HEK293 (cell line): ENCODE measurements around the gene MYLK4.

Source experiments
- CTCF ChIA-PET: fragments of 350-600 bp; formaldehyde crosslinking; extraction: SDS; loops from one replicate; lab custom pipeline; 2021; ENCODE audit warnings: antibody characterized with exemption; lab: Yijun Ruan, JAX
- POLR2A ChIA-PET: fragments of 300-600 bp; formaldehyde crosslinking; extraction: SDS; loops from one replicate; lab custom pipeline; 2020; ENCODE audit warnings: antibody characterized with exemption, inconsistent platforms; lab: Yijun Ruan, JAX
- H3K27ac ChIP-seq: fragments of 200-500 bp; sonication (Bioruptor generic); 2 replicates; pipeline ENCODE4 v1.5.1; 2014; ENCODE audit warnings: low read depth, low read length, control low read depth, inconsistent platforms; ENCODE audit errors: extremely low read depth
- H3K36me3 ChIP-seq, 2 experiments: fragments of 200-500 bp in 1 of 2; sonication (Bioruptor generic) in 1 of 2; 1 replicate in 1 of 2; 2 replicates in 1 of 2; pipeline ENCODE4 v1.5.1; 2014 to 2017; ENCODE audit warnings: inconsistent platforms in 2 of 2, low read length in 2 of 2; ENCODE audit not compliant: control insufficient read depth in 2 of 2, insufficient read depth in 1 of 2
- H3K4me1 ChIP-seq: fragments of 200-500 bp; sonication (Bioruptor generic); 2 replicates; pipeline ENCODE4 v1.5.1; 2014; ENCODE audit warnings: mild to moderate bottlenecking, low read length, inconsistent platforms; ENCODE audit not compliant: control insufficient read depth, insufficient read depth
- H3K4me3 ChIP-seq: 2 replicates; pipeline ENCODE4 v1.5.1; 2011; ENCODE audit warnings: low read depth, mild to moderate bottlenecking, control low read depth, low read length, moderate library complexity
- H3K9me3 ChIP-seq: fragments of 200-500 bp; sonication (Bioruptor generic); 2 replicates; pipeline ENCODE4 v1.5.1; 2014; ENCODE audit warnings: low read depth, low read length, inconsistent platforms; ENCODE audit not compliant: control insufficient read depth, insufficient read depth
- BCL11B ChIP-seq: fragments of 450-650 bp; formaldehyde crosslinking; IDR thresholded peaks from 2 replicates; pipeline ENCODE4 v1.5.1; 2016; ENCODE audit warnings: low read depth, missing biosample characterization, missing genetic modification characterization
- ZNF394 ChIP-seq: fragments of 450-650 bp; formaldehyde crosslinking; IDR thresholded peaks from 2 replicates; pipeline ENCODE4 v1.5.1; 2016; ENCODE audit warnings: missing biosample characterization, missing genetic modification characterization, mild to moderate bottlenecking, moderate library complexity, borderline replicate concordance
- ZNF555 ChIP-seq: fragments of 450-650 bp; formaldehyde crosslinking; conservative IDR thresholded peaks from 2 replicates; pipeline ENCODE4 v1.5.1; 2017; ENCODE audit warnings: missing biosample characterization, mild to moderate bottlenecking, missing genetic modification characterization, inconsistent platforms
- ZNF624 ChIP-seq: fragments of 450-650 bp; formaldehyde crosslinking; IDR thresholded peaks from 2 replicates; pipeline ENCODE4 v1.5.1; 2017; ENCODE audit warnings: missing biosample characterization, missing genetic modification characterization
- ZNF626 ChIP-seq: fragments of 450-650 bp; sonication (Bioruptor Pico); formaldehyde crosslinking; IDR thresholded peaks from 2 replicates; pipeline ENCODE4 v1.5.1; 2018; ENCODE audit warnings: missing biosample characterization, missing genetic modification characterization, inconsistent platforms
- ZNF76 ChIP-seq: fragments of 450-650 bp; formaldehyde crosslinking; IDR thresholded peaks from 2 replicates; pipeline ENCODE4; 2016; ENCODE audit warnings: low read depth, missing biosample characterization, missing genetic modification characterization, borderline replicate concordance
- ZNF791 ChIP-seq: fragments of 450-650 bp; formaldehyde crosslinking; IDR thresholded peaks from 2 replicates; pipeline ENCODE4 v1.5.1; 2016; ENCODE audit warnings: missing biosample characterization, missing genetic modification characterization
- ZNF843 ChIP-seq: fragments of 450-650 bp; formaldehyde crosslinking; IDR thresholded peaks from 2 replicates; pipeline ENCODE4 v1.5.1; 2016; ENCODE audit warnings: missing biosample characterization, missing genetic modification characterization
- TF ChIP-seq, protein P1 (sequence below): fragments of 450-650 bp; formaldehyde crosslinking; optimal IDR thresholded peaks from 2 replicates; pipeline ENCODE3; 2016; ENCODE audit warnings: missing biosample characterization, mild to moderate bottlenecking, missing genetic modification characterization
- TF ChIP-seq, protein P2 (sequence below): fragments of 450-650 bp; formaldehyde crosslinking; IDR thresholded peaks from 2 replicates; pipeline ENCODE4 v1.5.1; 2016; ENCODE audit warnings: missing biosample characterization, missing genetic modification characterization, borderline replicate concordance
- TF ChIP-seq, protein P3 (sequence below): fragments of 450-650 bp; formaldehyde crosslinking; conservative IDR thresholded peaks from 2 replicates; pipeline ENCODE4 v1.5.1; 2016; ENCODE audit warnings: low read depth, missing biosample characterization, missing genetic modification characterization
- TF ChIP-seq, protein P4 (sequence below): fragments of 450-650 bp; formaldehyde crosslinking; IDR thresholded peaks from 2 replicates; pipeline ENCODE4 v1.5.1; 2016; ENCODE audit warnings: missing biosample characterization, missing genetic modification characterization
- TF ChIP-seq, protein P5 (sequence below): fragments of 450-650 bp; formaldehyde crosslinking; IDR thresholded peaks from 2 replicates; pipeline ENCODE4 v1.5.1; 2016; ENCODE audit warnings: missing biosample characterization, missing genetic modification characterization
- TF ChIP-seq, protein P6 (sequence below): fragments of 450-650 bp; formaldehyde crosslinking; IDR thresholded peaks from 2 replicates; pipeline ENCODE4; 2016; ENCODE audit warnings: missing biosample characterization, missing genetic modification characterization
- TF ChIP-seq, protein P7 (sequence below): fragments of 450-650 bp; formaldehyde crosslinking; conservative IDR thresholded peaks from 2 replicates; pipeline ENCODE4 v1.5.1; 2016; ENCODE audit warnings: low read depth, missing biosample characterization, missing genetic modification characterization

Gene MYLK4

DNA sequence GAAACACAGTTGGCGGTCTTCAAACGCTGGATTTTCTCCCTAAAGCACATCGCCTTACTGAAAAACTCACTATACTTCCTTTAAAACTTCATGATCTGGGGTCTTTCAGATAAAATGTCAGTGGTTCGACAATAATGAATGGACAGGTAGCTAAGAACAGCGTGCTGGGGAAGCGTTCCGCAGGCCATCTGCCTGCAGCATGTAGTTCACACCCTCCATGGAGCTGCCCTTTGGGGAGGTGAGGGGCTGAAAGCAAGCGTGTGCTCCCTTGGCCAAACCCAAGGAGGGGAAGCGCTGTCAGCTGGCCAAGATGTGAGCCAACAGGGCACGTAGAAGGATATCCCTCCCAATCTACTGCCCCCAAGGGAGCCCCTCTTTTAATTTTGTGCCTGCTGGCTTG lies 20.8 kb downstream of the MYLK4 start (continued):
- TF ChIP-seq ZNF555 (tag by site-specific recombination), result no peak
- TF ChIP-seq, protein P1, sequence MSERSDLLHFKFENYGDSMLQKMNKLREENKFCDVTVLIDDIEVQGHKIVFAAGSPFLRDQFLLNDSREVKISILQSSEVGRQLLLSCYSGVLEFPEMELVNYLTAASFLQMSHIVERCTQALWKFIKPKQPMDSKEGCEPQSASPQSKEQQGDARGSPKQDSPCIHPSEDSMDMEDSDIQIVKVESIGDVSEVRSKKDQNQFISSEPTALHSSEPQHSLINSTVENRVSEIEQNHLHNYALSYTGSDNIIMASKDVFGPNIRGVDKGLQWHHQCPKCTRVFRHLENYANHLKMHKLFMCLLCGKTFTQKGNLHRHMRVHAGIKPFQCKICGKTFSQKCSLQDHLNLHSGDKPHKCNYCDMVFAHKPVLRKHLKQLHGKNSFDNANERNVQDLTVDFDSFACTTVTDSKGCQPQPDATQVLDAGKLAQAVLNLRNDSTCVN (tag by site-specific recombination), result no peak

DNA sequence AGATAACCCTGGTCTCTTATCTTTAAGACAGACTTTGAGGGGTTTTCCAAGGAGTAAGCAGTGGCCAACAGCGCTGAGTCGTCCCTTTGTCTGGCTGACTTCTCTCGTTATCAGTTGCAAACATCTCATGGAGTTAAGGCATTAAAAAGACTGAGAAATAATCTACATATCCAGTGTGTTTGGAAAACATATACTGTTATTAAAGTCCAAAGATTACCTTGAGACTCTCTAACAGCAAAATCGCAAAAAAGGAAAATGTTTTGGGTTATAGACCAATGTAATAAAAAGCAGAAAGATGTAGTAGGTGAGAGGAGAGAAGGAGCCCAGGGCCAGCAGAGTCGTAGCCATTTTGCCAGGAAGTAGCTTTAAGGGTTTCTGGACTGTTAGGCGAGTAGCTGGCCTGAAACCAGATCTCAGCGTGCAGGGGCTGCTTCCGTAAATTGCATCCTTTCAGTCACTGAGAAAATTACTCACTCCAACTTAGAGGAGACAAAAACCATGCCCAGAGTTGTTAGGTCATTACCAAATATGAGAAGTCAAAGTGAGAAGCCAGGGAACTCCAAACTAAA lies 24.6 kb downstream of the MYLK4 start:
- H3K9me3 ChIP-seq, result no peaks in the 10 kb centered on the region
- no peaks in the 10 kb centered on the region for H3K4me1 ChIP-seq
- CTCF ChIA-PET, result interaction anchor here (0.7 to 2.3 kb wide), 4 partner anchors 12 to 603 kb away, joined by 3 to 13 read pairs (median 6); no protein-coding TSS in a partner anchor
- POLR2A ChIA-PET, result no interaction called here
- no peak overlapping the region for H3K27ac ChIP-seq
- no peak overlapping the region for H3K4me3 ChIP-seq
- no peaks in the 10 kb centered on the region for H3K36me3 ChIP-seq
- TF ChIP-seq, protein P2, sequence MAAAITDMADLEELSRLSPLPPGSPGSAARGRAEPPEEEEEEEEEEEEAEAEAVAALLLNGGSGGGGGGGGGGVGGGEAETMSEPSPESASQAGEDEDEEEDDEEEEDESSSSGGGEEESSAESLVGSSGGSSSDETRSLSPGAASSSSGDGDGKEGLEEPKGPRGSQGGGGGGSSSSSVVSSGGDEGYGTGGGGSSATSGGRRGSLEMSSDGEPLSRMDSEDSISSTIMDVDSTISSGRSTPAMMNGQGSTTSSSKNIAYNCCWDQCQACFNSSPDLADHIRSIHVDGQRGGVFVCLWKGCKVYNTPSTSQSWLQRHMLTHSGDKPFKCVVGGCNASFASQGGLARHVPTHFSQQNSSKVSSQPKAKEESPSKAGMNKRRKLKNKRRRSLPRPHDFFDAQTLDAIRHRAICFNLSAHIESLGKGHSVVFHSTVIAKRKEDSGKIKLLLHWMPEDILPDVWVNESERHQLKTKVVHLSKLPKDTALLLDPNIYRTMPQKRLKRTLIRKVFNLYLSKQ (tag by site-specific recombination), result no peak
- TF ChIP-seq, protein P3, sequence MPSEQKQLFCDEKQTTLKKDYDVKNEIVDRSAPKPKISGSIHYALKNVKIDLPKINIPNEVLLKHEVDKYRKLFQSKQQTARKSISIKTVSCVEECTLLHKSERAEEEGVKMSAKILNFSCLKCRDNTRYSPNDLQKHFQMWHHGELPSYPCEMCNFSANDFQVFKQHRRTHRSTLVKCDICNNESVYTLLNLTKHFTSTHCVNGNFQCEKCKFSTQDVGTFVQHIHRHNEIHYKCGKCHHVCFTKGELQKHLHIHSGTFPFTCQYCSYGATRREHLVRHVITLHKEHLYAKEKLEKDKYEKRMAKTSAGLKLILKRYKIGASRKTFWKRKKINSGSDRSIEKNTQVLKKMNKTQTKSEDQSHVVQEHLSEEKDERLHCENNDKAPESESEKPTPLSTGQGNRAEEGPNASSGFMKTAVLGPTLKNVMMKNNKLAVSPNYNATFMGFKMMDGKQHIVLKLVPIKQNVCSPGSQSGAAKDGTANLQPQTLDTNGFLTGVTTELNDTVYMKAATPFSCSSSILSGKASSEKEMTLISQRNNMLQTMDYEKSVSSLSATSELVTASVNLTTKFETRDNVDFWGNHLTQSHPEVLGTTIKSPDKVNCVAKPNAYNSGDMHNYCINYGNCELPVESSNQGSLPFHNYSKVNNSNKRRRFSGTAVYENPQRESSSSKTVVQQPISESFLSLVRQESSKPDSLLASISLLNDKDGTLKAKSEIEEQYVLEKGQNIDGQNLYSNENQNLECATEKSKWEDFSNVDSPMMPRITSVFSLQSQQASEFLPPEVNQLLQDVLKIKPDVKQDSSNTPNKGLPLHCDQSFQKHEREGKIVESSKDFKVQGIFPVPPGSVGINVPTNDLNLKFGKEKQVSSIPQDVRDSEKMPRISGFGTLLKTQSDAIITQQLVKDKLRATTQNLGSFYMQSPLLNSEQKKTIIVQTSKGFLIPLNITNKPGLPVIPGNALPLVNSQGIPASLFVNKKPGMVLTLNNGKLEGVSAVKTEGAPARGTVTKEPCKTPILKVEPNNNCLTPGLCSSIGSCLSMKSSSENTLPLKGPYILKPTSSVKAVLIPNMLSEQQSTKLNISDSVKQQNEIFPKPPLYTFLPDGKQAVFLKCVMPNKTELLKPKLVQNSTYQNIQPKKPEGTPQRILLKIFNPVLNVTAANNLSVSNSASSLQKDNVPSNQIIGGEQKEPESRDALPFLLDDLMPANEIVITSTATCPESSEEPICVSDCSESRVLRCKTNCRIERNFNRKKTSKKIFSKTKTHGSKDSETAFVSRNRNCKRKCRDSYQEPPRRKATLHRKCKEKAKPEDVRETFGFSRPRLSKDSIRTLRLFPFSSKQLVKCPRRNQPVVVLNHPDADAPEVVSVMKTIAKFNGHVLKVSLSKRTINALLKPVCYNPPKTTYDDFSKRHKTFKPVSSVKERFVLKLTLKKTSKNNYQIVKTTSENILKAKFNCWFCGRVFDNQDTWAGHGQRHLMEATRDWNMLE, result 0 out of 2 replicates have a peak, but pooled peaks have one; percentile 25
- no peak for TF ChIP-seq ZNF76
- TF ChIP-seq ZNF626 (tag by site-specific recombination), result no peak
- TF ChIP-seq, protein P4, sequence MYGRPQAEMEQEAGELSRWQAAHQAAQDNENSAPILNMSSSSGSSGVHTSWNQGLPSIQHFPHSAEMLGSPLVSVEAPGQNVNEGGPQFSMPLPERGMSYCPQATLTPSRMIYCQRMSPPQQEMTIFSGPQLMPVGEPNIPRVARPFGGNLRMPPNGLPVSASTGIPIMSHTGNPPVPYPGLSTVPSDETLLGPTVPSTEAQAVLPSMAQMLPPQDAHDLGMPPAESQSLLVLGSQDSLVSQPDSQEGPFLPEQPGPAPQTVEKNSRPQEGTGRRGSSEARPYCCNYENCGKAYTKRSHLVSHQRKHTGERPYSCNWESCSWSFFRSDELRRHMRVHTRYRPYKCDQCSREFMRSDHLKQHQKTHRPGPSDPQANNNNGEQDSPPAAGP, result no peak
- TF ChIP-seq, protein P5, sequence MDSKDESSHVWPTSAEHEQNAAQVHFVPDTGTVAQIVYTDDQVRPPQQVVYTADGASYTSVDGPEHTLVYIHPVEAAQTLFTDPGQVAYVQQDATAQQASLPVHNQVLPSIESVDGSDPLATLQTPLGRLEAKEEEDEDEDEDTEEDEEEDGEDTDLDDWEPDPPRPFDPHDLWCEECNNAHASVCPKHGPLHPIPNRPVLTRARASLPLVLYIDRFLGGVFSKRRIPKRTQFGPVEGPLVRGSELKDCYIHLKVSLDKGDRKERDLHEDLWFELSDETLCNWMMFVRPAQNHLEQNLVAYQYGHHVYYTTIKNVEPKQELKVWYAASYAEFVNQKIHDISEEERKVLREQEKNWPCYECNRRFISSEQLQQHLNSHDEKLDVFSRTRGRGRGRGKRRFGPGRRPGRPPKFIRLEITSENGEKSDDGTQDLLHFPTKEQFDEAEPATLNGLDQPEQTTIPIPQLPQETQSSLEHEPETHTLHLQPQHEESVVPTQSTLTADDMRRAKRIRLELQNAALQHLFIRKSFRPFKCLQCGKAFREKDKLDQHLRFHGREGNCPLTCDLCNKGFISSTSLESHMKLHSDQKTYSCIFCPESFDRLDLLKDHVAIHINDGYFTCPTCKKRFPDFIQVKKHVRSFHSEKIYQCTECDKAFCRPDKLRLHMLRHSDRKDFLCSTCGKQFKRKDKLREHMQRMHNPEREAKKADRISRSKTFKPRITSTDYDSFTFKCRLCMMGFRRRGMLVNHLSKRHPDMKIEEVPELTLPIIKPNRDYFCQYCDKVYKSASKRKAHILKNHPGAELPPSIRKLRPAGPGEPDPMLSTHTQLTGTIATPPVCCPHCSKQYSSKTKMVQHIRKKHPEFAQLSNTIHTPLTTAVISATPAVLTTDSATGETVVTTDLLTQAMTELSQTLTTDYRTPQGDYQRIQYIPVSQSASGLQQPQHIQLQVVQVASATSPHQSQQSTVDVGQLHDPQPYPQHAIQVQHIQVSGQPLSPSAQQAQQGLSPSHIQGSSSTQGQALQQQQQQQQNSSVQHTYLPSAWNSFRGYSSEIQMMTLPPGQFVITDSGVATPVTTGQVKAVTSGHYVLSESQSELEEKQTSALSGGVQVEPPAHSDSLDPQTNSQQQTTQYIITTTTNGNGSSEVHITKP (tag by site-specific recombination), result no peak
- no peak for TF ChIP-seq BCL11B
- no peak for TF ChIP-seq ZNF624 (tag by site-specific recombination)
- TF ChIP-seq, protein P6, sequence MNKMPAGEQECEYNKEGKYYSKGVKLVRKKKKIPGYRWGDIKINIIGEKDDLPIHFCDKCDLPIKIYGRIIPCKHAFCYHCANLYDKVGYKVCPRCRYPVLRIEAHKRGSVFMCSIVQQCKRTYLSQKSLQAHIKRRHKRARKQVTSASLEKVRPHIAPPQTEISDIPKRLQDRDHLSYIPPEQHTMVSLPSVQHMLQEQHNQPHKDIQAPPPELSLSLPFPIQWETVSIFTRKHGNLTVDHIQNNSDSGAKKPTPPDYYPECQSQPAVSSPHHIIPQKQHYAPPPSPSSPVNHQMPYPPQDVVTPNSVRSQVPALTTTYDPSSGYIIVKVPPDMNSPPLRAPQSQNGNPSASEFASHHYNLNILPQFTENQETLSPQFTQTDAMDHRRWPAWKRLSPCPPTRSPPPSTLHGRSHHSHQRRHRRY, result no peak
- no peak for TF ChIP-seq ZNF843 (tag by site-specific recombination)
- peak; percentile 80; the same call in 1 of the 2 replicates for TF ChIP-seq ZNF394 (tag by site-specific recombination)
- TF ChIP-seq ZNF791 (tag by site-specific recombination), result no peak
- TF ChIP-seq, protein P7, sequence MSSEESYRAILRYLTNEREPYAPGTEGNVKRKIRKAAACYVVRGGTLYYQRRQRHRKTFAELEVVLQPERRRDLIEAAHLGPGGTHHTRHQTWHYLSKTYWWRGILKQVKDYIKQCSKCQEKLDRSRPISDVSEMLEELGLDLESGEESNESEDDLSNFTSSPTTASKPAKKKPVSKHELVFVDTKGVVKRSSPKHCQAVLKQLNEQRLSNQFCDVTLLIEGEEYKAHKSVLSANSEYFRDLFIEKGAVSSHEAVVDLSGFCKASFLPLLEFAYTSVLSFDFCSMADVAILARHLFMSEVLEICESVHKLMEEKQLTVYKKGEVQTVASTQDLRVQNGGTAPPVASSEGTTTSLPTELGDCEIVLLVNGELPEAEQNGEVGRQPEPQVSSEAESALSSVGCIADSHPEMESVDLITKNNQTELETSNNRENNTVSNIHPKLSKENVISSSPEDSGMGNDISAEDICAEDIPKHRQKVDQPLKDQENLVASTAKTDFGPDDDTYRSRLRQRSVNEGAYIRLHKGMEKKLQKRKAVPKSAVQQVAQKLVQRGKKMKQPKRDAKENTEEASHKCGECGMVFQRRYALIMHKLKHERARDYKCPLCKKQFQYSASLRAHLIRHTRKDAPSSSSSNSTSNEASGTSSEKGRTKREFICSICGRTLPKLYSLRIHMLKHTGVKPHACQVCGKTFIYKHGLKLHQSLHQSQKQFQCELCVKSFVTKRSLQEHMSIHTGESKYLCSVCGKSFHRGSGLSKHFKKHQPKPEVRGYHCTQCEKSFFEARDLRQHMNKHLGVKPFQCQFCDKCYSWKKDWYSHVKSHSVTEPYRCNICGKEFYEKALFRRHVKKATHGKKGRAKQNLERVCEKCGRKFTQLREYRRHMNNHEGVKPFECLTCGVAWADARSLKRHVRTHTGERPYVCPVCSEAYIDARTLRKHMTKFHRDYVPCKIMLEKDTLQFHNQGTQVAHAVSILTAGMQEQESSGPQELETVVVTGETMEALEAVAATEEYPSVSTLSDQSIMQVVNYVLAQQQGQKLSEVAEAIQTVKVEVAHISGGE (tag by site-specific recombination), result no peak
